HG03066 (cell line): Measurements from ENCODE around the gene CCDC91.
"Not testable (repeated sequence)": the region's sequence is repeated elsewhere in the genome, so short reads cannot be mapped to it uniquely, and the experiment has no call there.

Source experiments
- ATAC-seq: cut with Tn5 transposase; IDR thresholded peaks from one replicate; pipeline ENCODE4 v1.9.1; 2021; ENCODE audit warnings: low read depth; ENCODE audit not compliant: unreplicated experiment

Gene CCDC91

DNA sequence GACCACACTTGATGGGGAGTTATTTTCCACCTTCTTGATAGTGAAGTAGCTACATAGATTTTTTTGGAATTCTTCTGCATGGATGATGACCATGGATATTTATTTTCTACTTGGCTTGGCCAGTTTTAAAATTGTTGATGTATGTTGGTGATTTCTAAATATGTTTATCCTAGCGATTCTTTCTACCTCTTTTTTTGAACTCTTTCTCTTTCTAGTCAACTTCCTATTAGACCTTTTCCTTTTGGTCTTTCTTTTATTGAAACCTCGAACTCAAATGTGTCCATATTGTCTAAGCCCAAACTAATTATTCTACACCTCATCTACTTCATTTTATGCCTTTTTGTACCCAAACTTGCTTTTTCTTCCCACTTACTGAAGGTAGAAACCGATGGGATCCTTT is 37.0 kb downstream of the CCDC91 start:
- no peak for ATAC-seq

- ATAC-seq: no peak
Measured at GRCh38 chr12:28231248-28231647, 41.0 kb downstream of the CCDC91 start.

DNA sequence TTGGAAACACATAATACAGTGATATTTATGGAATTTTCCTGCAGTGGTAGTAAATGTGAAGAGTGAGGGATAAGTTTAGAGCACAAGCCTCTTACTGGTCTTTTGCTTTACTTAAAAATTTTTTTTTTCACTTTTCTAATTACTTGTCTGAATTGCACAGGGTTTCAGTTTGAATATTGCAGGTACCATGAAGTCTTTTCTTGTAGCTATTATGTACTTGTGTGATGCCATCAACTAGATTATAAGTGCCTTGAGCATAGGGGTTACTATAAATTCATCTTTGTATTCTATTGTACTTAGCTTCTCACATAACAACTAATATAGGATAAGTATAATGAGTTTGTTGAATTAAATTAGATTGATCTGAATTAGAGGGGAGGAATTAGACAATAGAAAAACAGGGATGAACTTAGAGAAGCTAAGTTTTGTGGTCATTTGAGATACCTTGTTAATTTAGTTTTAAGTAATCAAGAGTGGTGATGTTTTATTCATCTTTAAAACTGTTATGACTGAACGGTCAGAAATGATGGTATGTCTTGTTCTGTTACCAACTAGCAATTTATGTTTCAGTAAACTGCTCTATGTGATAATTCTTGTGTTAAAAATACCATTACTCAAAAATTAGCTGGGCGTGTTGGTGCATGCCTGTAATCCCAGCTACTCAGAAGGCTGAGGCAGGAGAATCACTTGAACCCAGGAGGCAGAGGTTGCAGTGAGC is 42.1 kb downstream of the CCDC91 start:
- ATAC-seq: no peak

DNA sequence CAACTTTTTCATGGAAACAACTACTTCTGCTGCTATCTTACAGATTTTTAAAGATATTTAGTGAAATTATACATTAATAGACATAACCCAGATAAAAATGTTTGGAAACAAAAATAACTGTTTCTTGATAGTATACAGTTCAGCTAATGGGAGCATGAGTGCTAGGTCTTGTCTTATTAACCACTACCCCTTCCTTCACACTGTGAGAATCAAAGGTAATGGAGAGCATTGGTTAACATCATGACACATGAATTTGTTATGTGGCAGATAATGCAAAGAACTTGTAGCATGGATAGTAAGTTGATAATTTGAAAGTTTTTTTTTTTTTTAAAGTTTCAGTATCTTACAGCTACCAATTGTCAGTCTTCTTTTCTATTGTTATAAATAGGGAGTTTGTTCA is 44.2 kb downstream of the CCDC91 start:
- ATAC-seq: no peak

DNA sequence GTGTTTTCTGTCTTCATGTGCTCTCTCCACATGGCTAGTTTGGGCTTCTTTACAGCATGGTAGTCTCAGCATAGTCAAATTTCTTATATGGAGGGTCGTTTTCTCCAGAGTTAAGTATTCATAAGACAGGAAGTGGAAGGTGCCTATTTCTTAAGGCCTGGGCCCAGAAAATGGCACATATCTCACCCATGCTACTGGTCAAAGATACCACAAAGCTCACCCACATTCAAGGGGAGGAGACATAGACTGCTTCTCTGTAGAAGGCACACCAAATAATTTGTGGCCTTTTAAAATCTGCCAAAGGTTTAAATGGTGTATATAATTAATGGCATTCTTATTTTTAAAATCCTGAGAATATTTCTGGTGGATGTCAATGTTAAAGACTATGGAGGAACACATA is 44.8 kb downstream of the CCDC91 start:
- no peak for ATAC-seq

DNA sequence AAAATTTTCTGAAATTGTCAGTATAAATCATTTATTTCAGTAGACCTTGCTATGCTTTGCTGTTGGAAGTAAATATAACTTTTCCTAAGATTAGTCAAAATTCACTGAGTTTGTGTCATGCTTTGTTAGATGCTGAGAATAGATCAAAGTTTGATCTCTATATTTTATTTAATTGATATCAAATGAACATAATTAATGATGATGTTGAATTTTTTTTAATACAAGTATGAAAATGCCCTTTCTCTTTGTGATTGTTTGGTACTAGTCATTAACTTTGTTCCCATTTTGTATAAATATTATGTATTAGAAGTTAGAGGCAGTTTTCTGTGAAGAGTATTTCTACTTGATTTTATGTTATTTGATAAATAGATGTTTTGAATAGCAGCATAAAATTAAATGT is 45.7 kb downstream of the CCDC91 start:
- no peak for ATAC-seq

DNA sequence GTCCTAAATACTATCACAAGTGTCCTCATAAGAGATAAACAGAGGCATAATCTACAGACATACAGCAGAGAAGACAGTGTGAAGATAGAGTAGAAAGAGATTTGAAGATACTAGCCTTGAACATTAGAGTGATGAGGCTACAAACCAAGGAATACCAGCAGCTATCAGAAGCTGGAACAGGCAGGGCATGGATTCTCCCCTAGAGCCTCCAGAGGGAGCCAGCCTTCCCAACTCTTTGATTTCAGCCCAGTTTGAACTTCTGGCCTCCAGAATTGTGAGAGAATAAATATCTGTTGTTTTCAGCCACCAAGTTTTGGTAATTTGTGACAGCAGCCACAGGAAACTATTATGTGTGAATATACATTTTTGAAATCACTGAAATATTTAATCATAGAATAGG is 47.2 kb downstream of the CCDC91 start:
- ATAC-seq: no peak

- ATAC-seq: no peak
Measured at GRCh38 chr12:28239918-28240317, 49.7 kb downstream of the CCDC91 start.

DNA sequence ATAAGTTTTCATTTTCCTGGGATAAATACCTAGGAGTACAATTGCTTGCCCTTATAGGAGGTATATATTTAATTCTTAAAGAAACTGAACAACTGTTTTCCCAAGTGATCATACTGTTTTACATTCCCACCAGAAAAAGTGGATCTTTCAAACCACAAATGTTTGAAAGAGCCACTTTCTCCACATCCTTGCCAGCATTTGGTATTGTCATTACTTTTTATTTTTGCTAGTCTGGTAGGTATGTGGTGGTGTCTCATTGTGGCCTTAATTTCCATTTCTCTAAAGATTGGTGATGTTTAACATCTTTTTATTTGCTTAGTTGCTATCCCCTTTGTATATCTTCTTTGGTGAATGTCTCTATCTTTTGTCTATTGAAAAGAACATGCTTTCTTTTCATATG is 50.6 kb downstream of the CCDC91 start:
- no peak for ATAC-seq

DNA sequence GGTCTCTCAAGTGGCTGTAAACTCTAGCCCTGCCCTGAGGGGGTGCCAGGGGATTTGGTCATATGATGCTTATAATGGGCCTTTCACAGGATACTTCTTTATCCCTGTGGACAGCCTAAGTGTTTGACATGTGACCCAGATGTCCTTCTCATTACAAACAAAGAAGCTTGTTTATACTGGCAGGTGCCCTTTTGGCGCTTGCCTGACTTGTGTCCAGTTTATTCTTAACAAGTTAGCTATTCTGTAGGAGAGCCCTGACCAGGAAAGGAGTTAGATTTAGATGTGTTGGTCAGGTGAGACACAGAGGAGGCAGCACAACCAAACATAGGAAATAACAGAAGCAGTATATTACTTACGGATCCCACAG is 51.9 kb downstream of the CCDC91 start:
- ATAC-seq: no peak

DNA sequence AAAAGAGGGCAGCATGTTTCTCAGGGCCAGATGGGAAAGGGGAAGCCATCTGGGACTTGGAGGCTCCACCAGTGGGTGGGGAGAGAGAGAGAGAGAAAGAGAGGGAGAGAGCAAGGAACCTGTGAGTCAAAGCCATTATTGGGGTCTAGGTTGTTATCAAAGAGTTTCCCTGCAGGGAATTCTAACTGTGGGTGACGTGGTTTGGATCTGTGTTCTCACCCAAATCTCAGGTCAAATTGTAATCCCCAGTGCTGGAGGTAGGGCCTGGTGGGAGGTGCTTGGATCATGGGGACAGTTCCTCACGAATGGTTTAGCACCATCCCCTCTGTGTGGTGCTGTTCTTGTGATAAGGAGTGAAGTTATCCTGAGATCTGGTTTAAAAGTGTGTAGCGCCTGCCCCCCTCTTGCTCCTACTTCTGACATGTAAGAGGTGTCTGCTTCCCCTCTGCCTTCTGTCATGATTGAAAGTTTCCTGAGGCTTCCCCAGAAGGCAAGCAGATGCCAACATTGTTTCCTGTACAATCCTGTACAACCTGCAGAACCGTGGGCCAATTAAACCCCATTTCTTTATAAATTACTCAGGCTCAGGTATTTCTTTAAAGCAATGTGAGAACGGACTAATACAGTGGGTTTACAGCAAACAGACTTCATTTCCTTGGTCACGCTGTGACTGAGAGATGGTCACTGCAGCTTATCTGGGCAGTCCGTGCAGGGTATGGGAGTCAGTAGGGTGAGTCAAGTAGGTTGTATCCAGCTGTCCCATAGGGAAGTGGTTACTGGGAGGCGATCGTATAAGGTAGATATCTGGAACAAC is 52.4 kb downstream of the CCDC91 start:
- no peak for ATAC-seq

GRCh38 chr12:28243310-28243633 is 53.0 kb downstream of the CCDC91 start:
- ATAC-seq: no peak

GRCh38 chr12:28247806-28248205 is 57.5 kb downstream of the CCDC91 start:
- no peak for ATAC-seq

GRCh38 chr12:28248555-28249145 is 58.4 kb downstream of the CCDC91 start:
- no peak for ATAC-seq

DNA sequence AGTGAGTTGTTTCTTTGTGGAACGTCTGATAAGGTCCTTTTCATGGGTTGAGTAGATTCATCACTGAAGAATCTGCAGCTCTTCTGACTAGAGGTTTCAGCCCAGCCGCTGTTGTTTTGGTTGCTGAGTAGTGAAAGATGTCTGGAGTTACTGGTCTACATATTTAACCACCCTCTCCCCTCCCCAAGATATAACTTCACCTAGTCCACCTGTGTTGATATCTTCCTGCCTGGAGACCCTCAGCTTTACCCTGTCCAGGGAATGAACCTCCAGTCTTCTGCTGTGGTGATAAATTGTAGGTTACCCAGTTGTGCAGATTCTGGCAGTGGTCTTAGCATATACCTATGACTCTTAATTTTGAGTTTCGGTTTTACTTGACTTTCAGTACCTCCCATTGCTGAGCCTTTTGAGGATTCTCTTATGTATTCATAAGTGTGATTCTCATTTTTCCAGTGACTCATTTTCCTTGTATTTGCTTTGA is 62.9 kb downstream of the CCDC91 start:
- ATAC-seq: peak; percentile 80

- no peak for ATAC-seq
Measured at GRCh38 chr12:28257411-28257810, 67.2 kb downstream of the CCDC91 start.

DNA sequence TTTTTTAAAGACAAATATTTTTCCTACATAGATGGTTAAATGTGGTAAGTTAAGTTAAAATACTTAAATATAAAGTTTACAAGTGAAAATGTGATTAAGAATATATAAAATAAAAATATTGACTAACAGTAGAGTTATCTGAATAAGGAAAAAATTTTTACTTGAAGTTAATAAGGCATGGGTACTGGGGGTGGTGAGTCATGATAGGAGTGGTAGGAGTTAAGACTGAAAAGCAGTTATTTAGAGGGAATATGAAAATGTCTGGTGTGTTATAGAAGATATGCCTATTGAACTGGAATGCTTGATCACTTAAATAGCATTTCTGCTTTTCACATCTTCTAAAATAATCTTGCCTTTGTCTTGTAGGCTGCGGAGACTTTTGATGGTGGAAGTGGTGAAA is 68.7 kb downstream of the CCDC91 start:
- ATAC-seq: no peak

DNA sequence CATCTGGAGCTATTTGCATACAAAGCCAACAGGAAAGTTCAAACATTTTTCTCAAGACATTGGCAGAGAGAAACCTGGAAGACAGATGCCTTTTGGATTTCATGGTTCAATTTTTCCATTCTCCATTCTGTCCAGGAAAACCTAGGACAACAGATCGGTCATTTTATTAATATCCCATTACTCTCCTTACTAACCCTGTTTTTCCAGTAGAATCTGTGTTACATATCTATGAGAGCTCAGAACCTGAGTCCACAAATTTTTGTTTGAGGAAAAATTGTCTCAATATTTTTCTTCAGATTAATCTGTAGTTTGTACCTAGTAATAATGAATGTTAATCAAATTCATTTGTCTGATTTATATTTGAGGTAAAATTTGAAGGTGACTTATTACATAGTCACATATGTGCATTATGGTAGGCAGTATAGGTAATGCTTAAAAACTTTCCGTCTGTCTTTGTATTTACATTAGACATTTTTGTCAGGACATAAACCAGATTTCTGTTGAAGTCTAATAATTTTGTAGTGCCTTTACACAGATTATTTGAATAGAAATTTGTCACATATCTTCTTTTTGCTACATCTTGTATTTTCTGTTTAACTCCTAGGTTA is 75.3 kb downstream of the CCDC91 start:
- no peak for ATAC-seq

GRCh38 chr12:28267920-28268607 is 77.8 kb downstream of the CCDC91 start:
- ATAC-seq: not testable (repeated sequence)

- no peak for ATAC-seq
Measured at GRCh38 chr12:28268608-28269229, 78.5 kb downstream of the CCDC91 start.
